GDM1 (cell line): ENCODE data around the gene PRR15L.
"Not testable (repeated sequence)": the region's sequence is repeated elsewhere in the genome, so short reads cannot be mapped to it uniquely, and the experiment has no call there.

Experiments used
- DNase-seq: peaks from one replicate; lab custom pipeline; 2025; lab: John Stamatoyannopoulos, UW

PRR15L gene

GRCh38 chr17:47988445-47988844, 30.8 kb upstream of the PRR15L start:
- DNase-seq = not testable (repeated sequence)

GRCh38 chr17:47987240-47987835, 29.7 kb upstream of the PRR15L start:
- no peak for DNase-seq

GRCh38 chr17:47986520-47986919, 28.8 kb upstream of the PRR15L start:
- DNase-seq = no peak

- DNase-seq = no peak
Observed at GRCh38 chr17:47983492-47984223, 26.0 kb upstream of the PRR15L start.

GRCh38 chr17:47982645-47983390, 25.1 kb upstream of the PRR15L start:
- no peak for DNase-seq

- DNase-seq = no peak
Observed at GRCh38 chr17:47982091-47982617, 24.5 kb upstream of the PRR15L start.

GRCh38 chr17:47981462-47981861, 23.8 kb upstream of the PRR15L start:
- DNase-seq = peak; percentile 70

- no peak for DNase-seq
Observed at GRCh38 chr17:47980541-47980940, 22.9 kb upstream of the PRR15L start.

GRCh38 chr17:47978324-47978723, 20.6 kb upstream of the PRR15L start:
- DNase-seq = peak; percentile 47

GRCh38 chr17:47975823-47976205, 18.1 kb upstream of the PRR15L start:
- no peak for DNase-seq

GRCh38 chr17:47975189-47975822, 17.6 kb upstream of the PRR15L start:
- no peak for DNase-seq

GRCh38 chr17:47973541-47973940, 15.9 kb upstream of the PRR15L start:
- DNase-seq = no peak

GRCh38 chr17:47970725-47971499, 13.2 kb upstream of the PRR15L start, which contains the start of gene CDK5RAP3:
CDK5RAP3 (plus strand) TSS chr17:47971113; CDS start chr17:47971147, 34 bp downstream.
- DNase-seq = peak; percentile 100

GRCh38 chr17:47969930-47970724, 12.4 kb upstream of the PRR15L start:
- DNase-seq = no peak

- DNase-seq = no peak
Observed at GRCh38 chr17:47968836-47969235, 11.2 kb upstream of the PRR15L start.

- DNase-seq = no peak
Observed at GRCh38 chr17:47967607-47968252, 10.0 kb upstream of the PRR15L start.

GRCh38 chr17:47966079-47966519, 8.4 kb upstream of the PRR15L start:
- no peak for DNase-seq

- no peak for DNase-seq
Observed at GRCh38 chr17:47964856-47965255, 7.2 kb upstream of the PRR15L start.

GRCh38 chr17:47962901-47963300, 5.2 kb upstream of the PRR15L start:
- DNase-seq = no peak

- DNase-seq = no peak
Observed at GRCh38 chr17:47961406-47961805, 3.7 kb upstream of the PRR15L start.
